ENCODE data around the gene MVB12B. TPM values are rescaled to one million over a fixed set of nuclear protein-coding genes. Genes with fewer than 3 reads are reported as not detected.

Gene MVB12B
- total RNA-seq, 1 experiment from 2014 or later, result 10.9 TPM

- no peaks in the 10 kb centered on the region for H3K27me3 ChIP-seq (ENCODE audit: insufficient read depth, low read length)
- peak; percentile 30; the same call in 1 of the 2 replicates for ATAC-seq
- no peaks in the 10 kb centered on the region for H3K9me2 ChIP-seq (ENCODE audit: insufficient read depth)
- no peak overlapping the region for H3K4me2 ChIP-seq (ENCODE audit: low read length)
- H3K36me3 ChIP-seq (ENCODE audit: control insufficient read depth in 1 of 2, insufficient read depth in 2 of 2, low read length in 2 of 2), result no peaks in the 10 kb centered on the region
- no peak for DNase-seq (ENCODE audit: low read depth, low spot score)
- intact Hi-C loops (cut with micrococcal nuclease), result no loop called here
- BruUV-seq (replicated peaks), result no TSS peak
- POLR2A ChIA-PET, result no interaction called here
- CTCF ChIA-PET, result no interaction called here
- H3K4me3 ChIP-seq (replicated peaks in 1 of 2; ENCODE audit: low read depth in 1 of 2, low read length in 2 of 2), result no peak overlapping the region
- H2AFZ ChIP-seq (ENCODE audit: low read depth, low read length, poor library complexity, severe bottlenecking), result no peak overlapping the region
- no peaks in the 10 kb centered on the region for H4K20me1 ChIP-seq (ENCODE audit: insufficient read depth)
- TF ChIP-seq POLR2A (IDR thresholded peaks at IDR 0.05; ENCODE audit: borderline replicate concordance, extremely low read depth, insufficient read depth, insufficient read length), result no peak
- TF ChIP-seq POLR2AphosphoS5 (IDR thresholded peaks at IDR 0.05; ENCODE audit: low read depth, low read length), result no peak
- no peak for TF ChIP-seq YY1 (IDR thresholded peaks at IDR 0.05; ENCODE audit: extremely low read depth, insufficient replicate concordance, low read depth, low read length)
- TF ChIP-seq RAD21 (IDR thresholded peaks at IDR 0.05; ENCODE audit: low read depth), result no peak
- TF ChIP-seq JUND (IDR thresholded peaks at IDR 0.05), result no peak
- no peak for TF ChIP-seq ATF3 (IDR thresholded peaks at IDR 0.05)
- TF ChIP-seq CEBPB (IDR thresholded peaks at IDR 0.05; ENCODE audit: low read depth), result no peak
- TF ChIP-seq EZH2 (IDR thresholded peaks at IDR 0.05), result no peak
- TF ChIP-seq TCF7L2 (IDR thresholded peaks at IDR 0.05; ENCODE audit: borderline replicate concordance, extremely low read depth, insufficient read depth, insufficient read length), result no peak
- no peak for TF ChIP-seq ZFX (IDR thresholded peaks at IDR 0.05)
- no peak for TF ChIP-seq MAX (IDR thresholded peaks at IDR 0.05)
- no peak for TF ChIP-seq CBX3 (IDR thresholded peaks at IDR 0.05; ENCODE audit: low read depth)
- no peak for TF ChIP-seq ELF1 (IDR thresholded peaks at IDR 0.05; ENCODE audit: borderline replicate concordance, low read depth)
- no peak for TF ChIP-seq ZNF274 (IDR thresholded peaks at IDR 0.05; ENCODE audit: low read depth, low read length)
- no peak for TF ChIP-seq EZH2phosphoT487 (IDR thresholded peaks at IDR 0.05; ENCODE audit: borderline replicate concordance)
- no peak for TF ChIP-seq CTCF (IDR thresholded peaks at IDR 0.05 in 2 of 3, conservative IDR thresholded peaks at IDR 0.05 in 1 of 3; ENCODE audit: borderline replicate concordance in 1 of 3, insufficient read depth in 1 of 3, low read depth in 2 of 3, low read length in 2 of 3)
- no peaks in the 10 kb centered on the region for H3K9me3 ChIP-seq (ENCODE audit: control insufficient read depth in 1 of 2, insufficient read depth in 1 of 2, low read depth in 1 of 2, low read length in 2 of 2)
- H3K4me1 ChIP-seq (ENCODE audit: control insufficient read depth in 1 of 2, insufficient read depth in 2 of 2, low read length in 2 of 2), result no peaks in the 10 kb centered on the region
- H3K27ac ChIP-seq (ENCODE audit: low read depth, low read length), result no peak overlapping the region
- H3K79me2 ChIP-seq (ENCODE audit: insufficient read depth, low read length), result no peaks in the 10 kb centered on the region
- H3K9ac ChIP-seq (ENCODE audit: low read length), result no peak overlapping the region
- RAD21 ChIA-PET (ENCODE audit: low non-redundant PET in 1 of 2, low total read pairs in 2 of 2, uncharacterized antibody in 2 of 2, unreplicated experiment in 2 of 2), result no interaction called here
These were observed 122.4 kb downstream of the MVB12B start for GRCh38 chr9:126448865-126449577.

Measured in HCT116 (cell line).